GM21367 (cell line): ENCODE results near the gene FOXP4.
"Not testable (repeated sequence)": the region's sequence is repeated elsewhere in the genome, so short reads cannot be mapped to it uniquely, and the experiment has no call there.

Source experiments
- ATAC-seq: cut with Tn5 transposase; IDR thresholded peaks from one replicate; pipeline ENCODE4 v1.9.1; 2021; ENCODE audit not compliant: unreplicated experiment

FOXP4 gene

DNA sequence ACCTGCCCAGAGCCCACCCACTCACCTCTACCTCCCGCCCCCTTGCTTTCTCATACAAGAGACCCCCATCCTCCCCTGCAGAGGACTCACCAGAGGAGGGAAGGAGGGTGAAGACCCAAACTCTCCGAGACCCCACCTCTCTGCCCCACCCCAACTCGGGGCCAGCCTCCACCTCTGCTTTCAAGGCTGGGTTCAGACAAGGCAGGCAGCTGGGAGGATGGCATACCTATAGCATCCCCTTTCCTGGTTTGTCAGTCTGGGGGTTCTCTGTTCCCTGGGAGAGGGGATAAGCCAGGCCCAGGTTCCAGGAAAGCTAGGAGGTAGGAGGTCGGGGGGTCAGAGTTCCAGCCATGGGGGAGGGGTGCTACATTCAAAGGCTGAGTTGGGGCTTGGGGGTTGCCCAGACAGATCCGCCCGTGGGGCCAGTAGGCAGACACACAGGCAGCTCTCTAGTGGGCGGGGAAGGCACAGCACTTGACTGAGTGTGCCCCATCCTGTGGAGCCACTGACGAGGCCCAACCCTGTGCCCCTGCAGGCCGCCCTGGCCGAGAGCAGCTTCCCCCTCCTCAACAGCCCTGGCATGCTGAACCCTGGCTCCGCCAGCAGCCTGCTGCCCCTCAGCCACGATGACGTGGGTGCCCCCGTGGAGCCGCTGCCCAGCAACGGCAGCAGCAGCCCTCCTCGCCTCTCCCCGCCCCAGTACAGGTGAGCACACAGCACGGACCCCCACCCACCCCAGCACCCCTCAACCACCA lies 51.2 kb downstream of the FOXP4 start:
- no peak for ATAC-seq

DNA sequence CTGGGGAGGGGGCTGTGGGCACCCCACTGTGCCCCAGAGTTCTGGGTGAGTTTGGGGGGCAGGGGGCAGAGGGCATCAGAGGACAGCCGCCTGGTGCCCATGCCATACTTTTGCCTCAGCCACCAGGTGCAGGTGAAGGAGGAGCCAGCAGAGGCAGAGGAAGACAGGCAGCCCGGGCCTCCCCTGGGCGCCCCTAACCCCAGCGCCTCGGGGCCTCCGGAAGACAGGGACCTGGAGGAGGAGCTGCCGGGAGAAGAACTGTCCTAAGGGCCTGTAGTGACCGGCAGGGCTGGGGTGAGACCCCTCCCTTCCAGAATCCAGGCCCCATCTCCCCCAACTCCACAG lies 52.5 kb downstream of the FOXP4 start:
- ATAC-seq: no peak

DNA sequence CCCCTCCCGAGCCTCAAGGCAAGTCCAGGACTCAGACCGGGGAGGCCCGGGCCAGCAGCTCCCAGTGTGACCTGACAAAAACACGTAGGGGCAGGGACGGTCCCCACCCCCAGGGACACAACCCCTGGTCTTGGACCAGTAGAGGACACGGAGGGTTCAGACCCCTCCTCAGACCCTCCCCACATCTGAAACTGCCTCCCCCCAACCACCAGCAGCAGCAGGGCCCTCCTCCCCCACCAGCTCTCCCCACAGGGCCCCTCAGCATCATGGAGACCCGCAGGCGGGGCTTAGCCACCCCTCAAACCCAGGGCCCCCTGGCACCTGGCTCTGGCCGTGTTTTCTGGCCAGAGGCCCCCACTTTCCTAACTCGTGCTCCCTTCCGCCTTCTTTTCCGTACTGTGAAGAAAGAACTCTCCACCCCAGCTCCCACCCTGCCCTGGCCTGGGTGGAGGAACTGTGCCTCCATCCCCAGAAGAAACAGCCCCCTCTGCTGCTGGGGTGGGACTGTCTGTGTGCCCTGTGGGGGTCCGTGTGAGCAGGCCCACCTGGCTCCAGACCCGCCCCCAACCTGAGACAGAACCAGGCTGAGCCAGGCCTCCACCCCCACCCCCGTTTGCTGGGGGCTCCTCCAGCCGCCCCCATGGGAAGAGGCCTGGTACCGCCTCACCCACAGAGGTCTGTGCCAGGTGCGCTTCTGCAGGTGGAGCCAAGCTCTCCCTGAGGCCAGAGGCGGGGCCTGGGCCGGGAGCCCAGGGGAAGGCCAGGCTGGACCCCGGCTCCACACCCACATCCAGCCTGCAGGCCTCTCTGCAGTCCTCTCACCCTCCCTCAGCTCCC lies 53.1 kb downstream of the FOXP4 start:
- no peak for ATAC-seq

DNA sequence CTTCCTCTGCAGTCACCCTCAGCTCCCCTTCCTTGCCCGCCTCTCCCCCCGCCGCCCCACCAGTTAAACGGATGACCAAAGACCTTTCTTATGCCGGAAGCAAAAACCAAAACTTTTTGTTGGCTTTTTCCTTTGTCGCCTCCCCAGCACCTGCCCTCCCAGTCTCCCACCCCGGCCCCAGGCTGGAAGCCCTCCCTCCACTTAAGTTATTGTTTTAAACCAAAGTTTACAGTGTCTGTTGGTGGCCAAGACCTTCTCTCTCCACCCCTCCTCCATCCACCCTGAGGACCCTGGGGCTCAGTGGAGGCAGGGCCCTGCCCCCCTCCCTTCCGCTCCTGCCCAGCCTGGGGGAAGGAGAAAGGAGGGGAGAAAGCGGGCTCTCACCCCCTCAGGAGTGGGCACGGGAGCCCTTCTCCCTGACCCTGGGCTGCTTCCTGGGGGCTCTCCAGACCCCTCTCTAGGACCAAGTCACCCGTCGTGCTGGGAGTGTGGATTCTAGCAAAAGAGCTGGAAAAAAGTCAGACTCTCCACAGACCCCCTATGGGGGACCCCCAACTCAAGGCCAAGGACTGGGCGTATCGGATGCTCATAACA lies 53.8 kb downstream of the FOXP4 start:
- no peak for ATAC-seq

DNA sequence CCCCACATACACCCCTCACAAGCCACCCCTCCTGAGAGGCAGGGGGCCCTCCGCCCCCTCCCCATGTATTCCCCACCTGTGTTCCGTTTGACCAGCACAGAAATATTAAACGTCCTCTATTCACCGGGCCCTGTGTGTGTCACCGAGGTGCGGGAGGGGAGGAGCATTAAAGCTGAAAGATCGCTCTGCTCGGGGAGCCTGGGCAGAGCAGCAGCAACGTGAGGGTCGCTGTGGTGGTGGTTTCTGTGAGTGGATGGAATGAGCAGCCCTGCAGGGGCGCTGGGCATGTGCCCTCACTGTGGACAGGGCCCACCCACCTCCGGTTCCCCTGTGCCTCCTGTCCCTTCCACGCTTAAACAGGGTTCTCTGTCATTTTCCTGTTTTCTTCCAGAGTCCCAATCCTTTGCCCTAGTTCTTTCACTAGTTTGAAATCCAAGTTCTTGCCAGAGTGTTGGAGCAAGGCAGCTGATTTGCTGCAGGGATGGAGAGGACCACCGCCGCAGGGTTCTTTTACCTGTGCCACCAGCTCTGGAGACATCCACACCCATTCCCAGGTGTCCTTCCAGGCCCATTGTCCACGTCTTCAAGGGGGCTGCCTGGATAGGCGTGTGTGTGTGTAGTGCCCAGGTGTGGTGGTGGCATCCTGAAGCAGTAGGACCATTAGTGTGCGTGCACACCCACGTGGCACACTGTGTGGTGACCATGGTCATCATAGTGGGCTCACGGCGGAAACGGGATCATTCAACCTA lies 54.5 kb downstream of the FOXP4 start:
- no peak for ATAC-seq

DNA sequence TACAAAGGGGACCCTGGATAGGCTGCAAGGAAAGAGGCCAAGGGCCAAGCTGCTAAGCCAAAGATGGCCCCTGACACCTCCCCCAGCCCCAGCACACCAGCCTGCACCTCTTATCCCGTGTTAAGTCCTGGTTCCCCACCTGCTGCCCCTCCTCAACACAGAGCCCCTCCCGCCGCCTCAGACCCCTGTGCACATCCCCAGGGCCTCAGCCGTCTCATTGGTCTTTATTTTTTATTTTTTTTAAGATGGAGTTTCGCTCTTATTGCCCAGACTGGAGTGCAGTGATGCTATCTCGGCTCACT lies 55.0 kb downstream of the FOXP4 start:
- ATAC-seq: no peak

DNA sequence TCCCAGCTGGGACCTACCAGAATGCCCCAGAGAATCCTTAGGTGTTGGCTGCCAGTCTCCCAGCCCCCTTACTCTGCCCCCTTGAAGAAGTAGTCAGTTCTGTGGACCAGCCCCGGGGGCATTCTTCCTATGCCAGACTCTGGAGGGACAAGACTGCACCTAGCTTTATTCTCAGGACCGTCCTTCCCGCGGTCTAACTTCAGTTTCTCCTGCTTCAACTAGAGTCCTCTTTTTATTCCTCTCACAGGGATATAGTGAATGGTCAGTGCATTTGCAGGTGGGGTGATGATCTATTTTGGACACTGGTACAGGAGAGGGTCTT lies 56.2 kb downstream of the FOXP4 start:
- no peak for ATAC-seq

DNA sequence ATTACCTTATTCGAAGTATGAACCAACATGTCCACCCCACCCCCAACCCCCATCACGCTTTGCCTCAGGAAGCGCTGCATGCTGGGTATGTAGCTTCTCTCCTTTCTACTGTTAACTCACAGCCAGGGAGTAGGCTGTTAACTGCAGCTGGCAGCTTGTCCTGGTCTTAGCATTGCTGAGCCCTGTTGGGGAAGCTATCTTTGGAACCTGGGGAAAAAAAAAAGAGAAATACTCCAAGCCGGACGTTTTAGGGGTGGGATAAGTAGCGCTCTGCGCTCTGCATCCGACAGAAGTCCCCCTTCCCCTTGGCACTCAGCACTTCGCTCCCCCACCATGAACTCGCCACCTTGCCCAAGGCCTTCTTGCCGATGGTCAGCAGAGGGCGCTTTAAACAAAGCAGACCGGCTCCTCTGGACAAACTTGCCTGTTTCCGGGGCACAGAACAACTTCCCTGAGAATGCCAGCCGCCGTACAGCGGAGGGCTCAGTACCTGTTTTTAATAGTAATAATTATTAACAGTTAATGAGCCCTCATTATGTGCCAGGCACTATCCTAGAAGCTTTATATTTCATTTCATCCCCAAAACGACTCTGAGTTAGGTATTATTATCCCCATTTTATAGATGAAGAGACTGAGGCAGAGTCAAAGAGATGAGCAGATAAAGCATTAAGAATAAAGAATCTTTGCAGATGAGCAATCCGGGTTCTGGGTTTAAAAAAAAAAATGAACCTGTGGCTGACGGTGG lies 56.9 kb downstream of the FOXP4 start:
- no peak for ATAC-seq

DNA sequence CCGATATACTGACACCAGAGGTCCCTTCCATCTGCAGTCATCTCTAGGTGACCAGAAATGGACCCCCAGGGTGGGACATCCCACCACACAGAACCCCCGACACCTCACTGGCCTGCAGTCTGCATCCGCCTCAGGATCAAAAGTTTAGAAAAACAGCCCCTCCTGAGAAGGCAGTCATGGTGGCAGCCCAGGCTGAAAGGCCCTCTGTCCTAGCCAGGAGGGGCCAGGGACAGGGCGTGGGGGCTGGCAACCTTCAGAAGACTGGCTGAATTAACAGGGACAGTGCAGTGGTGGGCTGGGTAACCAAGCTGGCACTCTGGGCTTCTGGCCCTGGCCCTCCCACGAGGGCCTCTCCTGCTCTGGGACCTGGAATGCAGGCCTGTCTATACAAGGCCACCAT lies 57.8 kb downstream of the FOXP4 start:
- ATAC-seq: no peak

DNA sequence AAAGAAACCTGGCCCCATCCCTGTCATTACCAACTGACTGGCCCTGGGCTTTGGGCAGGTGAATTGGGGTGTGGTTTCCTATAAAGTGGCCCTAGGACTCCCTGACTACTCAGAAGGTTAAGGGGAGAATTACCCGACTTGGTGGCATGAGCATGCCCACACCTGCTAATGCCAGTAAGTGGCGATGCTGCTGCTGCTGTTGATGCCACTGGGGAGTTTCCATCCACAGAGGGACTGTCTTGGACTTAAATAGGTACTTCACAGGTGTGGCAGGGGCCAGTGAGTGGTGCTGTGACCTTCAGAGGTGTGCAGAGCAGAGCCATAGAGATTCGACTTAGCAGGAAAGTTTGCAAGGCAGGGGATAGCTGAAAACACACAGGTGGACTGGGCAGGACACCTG lies 59.5 kb downstream of the FOXP4 start:
- no peak for ATAC-seq

DNA sequence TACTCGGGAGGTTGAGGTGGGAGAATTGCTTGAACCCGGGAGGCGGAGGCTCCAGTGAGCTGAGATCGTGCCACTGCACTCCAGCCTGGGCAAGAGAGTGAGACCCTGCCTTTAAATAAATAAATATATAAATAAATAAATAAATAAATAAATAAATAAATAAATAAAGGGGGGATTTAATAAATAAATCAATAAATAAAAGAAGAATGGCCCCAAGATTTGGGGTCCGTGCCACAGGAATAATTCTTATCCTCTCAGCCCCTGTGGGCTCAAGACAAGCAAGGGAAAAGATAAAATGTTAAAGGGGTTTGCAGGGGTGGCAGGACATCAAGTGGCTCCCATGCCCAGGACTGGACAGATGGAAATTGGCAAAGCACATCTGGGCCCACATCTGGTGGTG lies 60.9 kb downstream of the FOXP4 start:
- ATAC-seq: no peak

DNA sequence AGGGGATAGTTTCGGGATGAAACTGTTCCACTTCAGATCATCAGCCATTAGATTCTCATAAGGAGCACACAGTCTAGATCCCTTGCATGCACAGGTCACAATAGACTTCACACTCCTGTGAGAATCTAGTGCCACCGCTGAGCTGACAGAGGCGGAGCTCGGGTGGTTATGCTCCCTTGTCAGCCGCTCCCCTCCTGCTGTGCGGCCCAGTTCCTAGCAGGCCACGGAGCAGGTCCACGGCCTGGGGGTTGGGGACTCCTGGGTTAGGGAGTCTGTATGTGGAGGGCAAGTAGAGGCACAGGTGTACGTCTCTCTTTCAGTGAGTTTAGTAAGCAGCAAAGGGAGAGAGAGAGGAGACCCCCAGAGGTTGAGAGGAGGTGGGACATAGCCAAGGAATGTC lies 61.6 kb downstream of the FOXP4 start:
- ATAC-seq: no peak

DNA sequence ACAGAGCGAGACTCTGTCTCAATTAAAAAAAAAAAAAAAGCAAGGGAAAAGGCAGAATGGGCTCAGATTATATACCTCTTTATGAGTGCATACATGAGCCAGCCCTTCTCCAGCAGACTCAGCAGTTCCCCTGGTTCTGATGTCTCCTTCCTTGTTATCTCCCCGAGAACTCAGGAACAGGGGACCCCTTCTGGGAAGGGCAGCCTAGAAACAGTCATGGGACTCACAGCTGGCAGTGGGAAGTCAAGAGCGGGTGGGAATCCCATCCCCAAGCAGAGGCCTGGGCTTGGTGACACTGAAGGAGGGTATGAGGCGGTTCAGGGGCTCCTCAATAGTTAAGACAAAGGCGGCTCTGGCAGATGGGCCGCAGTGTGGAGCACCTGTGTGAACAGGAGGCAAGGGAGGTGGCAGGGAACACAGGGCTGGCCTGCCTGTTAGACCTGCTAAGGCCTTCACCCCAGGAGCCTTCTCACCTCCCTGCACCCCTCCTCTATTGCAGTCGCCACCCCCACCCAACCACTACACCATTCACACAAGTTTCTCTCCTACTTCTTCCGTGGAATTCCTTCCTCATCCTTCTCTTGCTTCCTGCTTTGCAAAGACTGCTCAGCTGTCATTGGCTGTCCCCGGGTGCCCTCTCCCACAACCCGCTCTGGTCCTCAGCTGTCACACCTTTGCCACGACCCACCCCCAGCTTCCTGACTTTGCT lies 62.4 kb downstream of the FOXP4 start:
- no peak for ATAC-seq

DNA sequence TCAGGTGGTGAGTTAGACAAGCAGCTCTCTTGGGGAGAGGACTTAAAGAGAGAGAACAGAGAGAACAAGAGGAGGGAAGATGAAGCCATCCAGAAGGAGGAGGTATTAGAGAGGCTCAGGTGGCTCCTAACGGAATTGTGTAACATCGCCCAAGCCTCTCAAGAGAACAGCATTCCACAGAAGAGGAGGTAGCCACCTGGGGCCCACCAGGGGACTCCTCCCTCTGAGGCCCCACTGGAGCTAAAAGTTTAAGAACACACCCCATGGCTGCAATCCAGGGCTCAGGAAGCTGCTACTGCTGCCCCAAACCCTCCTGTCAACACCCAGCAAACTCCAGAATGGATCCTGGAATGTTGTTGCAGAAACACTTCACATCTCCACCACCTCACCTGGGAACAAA lies 68.5 kb downstream of the FOXP4 start:
- ATAC-seq: no peak

DNA sequence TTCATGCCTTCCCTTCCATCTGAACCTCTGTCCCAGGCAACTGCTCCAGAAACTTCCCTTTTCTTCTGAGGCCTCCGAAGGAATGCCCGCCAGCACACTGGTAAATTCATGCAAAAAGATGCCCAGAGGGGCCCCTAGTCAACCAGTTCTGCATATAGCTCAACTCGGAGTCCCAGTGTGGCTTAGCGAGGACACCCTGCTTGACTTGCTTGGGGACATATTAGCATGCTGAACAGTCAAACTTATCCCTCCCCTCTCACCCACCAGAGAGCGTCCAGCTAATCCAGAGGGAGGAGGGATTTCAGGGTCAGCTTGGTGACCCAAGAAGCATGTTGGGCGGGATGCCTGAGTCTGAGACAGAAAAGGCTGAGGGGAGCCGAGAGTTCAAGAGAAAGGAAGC lies 69.1 kb downstream of the FOXP4 start:
- ATAC-seq: no peak

DNA sequence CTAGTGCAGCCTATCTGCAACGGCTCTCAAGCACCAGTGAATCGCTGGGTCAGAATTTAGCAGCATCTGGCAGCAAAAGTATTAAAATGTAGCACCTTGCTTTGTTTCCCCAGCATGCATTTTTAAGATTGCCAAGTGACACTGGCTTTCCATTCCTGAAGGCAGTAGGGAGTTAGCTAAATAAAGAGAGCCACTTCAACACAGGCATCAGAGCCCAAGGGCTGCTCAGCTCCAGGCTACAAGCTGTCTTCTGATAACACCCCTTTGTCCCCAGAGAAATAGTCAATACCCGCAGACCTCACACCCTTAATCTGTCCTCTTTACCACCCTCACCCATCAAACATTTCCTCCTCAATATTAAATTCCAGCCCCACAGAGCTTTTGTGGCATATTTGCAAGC lies 72.4 kb downstream of the FOXP4 start:
- ATAC-seq: no peak

DNA sequence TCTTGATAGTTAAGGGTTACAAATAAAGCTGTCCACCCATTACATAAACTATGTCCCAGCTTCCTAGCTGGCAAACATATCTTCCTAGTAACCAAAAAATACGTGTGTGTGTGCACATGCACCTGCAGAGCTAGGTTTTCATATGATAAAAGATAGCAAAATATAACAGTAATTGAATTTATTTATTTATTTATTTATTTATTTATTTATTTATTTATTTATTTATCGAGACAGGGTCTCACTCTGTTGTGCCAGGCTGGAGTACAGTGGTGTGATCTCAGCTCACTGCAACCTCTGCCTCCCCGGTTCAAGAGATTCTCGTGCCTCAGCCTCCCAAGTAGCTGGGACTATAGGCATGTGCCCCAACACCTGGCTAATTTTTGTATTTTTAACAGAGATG lies 73.0 kb downstream of the FOXP4 start:
- not testable (repeated sequence) for ATAC-seq

DNA sequence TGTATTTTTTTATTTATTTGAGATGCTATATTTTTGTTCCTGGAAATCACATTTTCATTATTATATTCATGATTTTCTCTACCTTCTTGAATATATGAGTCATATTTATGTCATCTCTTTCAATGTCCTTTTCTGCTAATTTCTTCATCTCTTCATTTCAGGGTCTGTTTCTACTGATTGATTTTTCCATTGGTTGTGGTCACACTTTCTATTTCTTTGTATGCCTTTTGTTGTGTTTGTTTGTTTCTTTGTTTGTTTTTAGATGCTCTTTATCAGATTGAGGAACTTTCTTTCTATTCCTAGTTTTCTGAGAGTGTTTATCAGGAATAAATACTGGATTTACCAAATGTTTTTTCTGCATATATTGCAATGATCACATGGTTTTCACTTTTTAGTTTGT lies 75.2 kb downstream of the FOXP4 start:
- no peak for ATAC-seq

DNA sequence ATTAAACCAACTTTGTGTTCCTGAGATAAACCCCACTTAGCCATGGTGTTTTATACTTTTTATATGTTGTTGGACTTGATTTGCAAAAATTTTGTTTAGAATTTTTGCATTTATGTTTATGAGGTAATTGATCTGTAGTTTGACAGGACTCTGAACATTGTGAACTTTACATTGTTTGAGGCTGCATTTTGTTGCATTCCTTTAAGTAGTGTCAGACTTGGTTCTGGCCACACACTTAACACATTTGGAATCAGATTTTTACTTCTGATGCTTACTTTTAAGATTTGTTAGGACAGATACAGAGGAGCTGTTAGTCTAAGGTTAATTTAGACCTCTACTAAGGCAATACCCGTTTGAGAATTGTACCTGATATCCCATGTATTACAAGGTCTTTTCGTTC lies 75.6 kb downstream of the FOXP4 start:
- no peak for ATAC-seq

DNA sequence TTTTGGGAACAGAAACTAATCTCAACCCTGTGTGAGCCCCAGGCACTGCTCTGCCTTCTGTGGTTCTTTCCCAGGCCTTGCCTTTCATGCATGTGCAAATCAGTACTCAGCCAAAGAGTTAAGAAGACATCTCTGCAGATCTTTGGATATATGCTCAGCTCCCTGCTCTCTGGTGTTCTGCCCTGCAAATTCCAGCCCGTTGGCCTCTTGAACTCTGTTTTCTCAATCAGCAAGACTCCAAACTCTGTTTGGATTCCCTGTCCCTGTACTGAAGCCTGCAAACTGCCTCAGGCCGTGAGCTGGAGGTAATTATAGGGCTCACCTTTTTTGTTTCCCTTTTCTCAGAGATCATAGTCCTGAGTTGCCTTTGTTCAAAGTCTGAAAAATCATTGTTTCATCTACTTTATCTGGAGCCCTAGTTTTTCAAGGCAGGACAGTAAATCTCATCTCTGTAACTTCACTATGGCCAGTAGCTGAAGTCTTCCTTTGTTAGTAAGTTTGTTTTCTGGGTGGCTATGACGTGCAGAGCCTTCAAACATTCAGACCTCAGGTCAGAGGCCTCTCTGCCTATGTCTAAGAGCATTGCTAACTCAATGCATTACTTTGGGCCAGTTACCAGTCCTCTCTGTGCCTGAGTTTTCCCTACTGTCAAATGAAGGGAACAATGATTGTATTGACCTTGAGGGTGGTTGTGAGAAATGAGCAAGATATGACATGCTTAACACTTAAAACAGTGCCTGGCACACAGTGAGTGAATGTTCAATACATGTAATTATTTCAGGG lies 76.2 kb downstream of the FOXP4 start:
- ATAC-seq: no peak
